GM19025 (cell line): ENCODE data around the gene CDH12.
"Not testable (repeated sequence)": the region's sequence is repeated elsewhere in the genome, so short reads cannot be mapped to it uniquely, and the experiment has no call there.

ENCODE experiments used
- ATAC-seq: cut with Tn5 transposase; IDR thresholded peaks from one replicate; pipeline ENCODE4 v1.9.1; 2021; ENCODE audit warnings: mild to moderate bottlenecking, low read depth, moderate library complexity; ENCODE audit not compliant: unreplicated experiment

Gene CDH12

GRCh38 chr5:22480305-22480704, 372.8 kb downstream of the CDH12 start:
- no peak for ATAC-seq

- ATAC-seq = no peak
Observed at GRCh38 chr5:22473886-22474285, 379.3 kb downstream of the CDH12 start.

- no peak for ATAC-seq
Observed at GRCh38 chr5:22471154-22471553, 382.0 kb downstream of the CDH12 start.

GRCh38 chr5:22470408-22470807, 382.7 kb downstream of the CDH12 start:
- no peak for ATAC-seq

DNA sequence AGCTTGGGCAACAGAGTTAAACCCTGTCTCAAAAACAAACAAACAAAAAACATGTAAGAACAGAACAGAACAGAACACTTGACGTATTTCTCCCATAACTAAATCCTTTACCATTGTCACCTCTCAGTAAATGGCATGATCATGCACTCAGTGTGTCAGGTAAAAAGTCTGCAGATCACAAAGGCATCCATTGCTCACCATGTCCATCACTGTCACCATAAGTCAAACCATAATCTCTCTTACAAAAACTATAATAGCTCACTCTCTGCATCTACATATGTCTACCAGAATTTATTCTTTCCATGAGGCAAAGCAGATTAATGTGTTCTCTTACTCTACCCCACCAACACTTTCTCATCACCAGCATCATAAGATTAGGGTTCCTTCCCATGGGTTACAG, 387.5 kb downstream of the CDH12 start:
- no peak for ATAC-seq

DNA sequence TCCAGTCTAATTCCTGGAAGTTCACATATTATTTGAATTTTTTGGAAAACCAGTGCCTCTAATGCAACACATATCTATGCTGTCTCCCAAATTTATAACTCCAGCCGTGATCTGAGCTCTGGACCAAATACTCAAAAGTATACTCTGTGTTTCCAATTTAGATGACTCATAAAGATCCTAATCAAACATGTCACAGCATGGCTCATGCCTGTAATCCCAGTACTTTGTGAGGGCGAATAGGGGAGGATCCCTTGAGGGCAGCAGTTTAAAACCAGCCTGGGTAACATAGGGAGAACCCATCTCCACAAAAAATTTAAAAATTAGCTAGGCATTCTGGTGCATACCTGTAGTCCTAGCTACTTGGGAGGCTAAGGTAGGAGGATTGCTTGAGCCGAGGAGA, 388.0 kb downstream of the CDH12 start:
- no peak for ATAC-seq

DNA sequence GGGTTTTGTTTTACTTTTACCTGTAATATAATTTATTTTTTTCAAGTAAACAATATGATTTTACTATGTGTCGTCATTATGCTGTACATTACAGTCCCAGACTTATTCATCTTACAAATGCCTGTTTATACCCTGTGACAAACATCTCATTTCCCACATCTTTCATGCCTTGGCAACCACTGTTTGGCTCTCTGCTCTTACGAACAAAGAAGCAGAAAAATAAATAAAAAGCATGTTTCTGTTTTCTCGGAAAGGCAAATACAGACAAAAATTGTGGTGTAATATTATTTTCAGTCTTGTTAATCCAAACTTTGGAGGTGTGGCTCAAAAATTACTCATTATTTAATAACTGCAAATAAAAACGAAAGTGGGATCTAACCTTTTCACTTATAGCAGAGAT, 393.0 kb downstream of the CDH12 start:
- no peak for ATAC-seq

DNA sequence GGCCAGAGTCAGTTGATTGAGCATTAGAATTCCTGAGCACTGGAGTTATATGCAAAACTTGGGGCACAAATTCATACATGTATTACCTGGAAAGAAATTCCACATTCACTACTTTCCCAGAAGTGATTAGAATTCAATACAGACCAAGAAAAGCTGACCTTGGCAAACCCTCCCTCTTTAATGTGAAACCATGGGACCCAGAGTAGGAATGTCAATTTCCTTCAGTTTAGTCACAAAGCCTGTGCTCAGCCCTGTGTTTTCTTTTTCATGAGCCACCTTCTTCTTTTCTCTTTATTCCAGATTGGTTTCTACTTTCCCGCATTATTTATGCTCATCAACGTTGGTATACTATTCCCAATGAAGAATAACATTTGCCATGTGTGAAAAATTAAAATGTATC, 420.2 kb downstream of the CDH12 start:
- no peak for ATAC-seq

DNA sequence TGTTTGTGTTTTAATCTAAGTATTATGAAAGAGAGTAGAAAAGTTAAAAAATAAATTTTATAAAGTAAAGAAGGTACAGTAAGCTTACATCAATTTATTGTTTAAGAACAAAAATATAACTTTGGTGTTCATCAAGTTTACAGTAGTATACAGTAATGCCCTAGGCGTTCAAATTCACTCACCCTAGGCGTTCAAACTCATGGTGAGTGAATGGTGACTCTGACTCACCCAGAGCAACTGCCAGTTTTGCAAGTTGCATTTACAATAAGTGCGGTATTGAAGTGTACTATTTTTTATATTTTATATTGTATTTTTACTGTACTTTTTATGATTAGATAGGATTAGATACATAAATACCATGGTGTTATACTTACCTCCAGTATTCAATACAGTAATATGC, 421.3 kb downstream of the CDH12 start:
- ATAC-seq = no peak

- no peak for ATAC-seq
Observed at GRCh38 chr5:22431406-22431805, 421.7 kb downstream of the CDH12 start.

- ATAC-seq = no peak
Observed at GRCh38 chr5:22411554-22412349, 441.4 kb downstream of the CDH12 start.

DNA sequence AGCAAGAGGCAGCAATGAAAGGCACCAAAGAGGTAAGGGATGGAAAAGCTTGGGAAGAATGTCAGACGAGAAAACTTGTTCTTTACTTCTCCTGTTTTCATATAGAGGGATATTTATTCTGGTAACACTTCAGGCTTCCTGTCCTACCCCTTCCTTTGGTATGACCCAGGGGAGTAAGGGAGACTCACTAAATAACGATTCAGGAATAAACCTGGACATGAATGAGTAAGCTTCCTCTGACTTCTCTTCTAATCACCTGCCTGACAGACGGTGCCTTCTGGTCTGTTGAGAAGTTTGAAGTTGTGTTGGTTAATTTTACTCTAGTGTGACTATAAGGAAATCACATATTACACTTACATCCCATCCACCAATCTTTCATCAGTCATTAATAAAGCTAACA, 461.2 kb downstream of the CDH12 start:
- no peak for ATAC-seq

DNA sequence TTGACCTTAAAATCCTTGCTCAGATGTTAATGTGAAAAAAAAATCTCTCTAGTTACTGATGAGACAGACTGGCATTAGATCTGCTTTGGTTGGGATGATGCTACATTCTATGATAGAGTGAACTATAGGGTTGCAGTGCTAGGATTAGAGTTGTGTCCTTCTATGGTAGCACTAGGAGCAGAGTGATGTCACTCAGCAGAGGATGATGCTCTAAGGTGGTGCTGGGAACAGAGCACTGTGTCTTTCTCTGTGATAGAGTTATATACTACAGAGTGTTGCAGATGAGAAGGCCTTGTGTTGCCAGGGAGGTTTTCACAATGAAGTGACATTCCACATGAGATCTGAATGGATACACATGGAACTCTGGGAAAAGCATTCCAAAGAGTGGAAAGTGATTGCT, 462.3 kb downstream of the CDH12 start:
- ATAC-seq = no peak

DNA sequence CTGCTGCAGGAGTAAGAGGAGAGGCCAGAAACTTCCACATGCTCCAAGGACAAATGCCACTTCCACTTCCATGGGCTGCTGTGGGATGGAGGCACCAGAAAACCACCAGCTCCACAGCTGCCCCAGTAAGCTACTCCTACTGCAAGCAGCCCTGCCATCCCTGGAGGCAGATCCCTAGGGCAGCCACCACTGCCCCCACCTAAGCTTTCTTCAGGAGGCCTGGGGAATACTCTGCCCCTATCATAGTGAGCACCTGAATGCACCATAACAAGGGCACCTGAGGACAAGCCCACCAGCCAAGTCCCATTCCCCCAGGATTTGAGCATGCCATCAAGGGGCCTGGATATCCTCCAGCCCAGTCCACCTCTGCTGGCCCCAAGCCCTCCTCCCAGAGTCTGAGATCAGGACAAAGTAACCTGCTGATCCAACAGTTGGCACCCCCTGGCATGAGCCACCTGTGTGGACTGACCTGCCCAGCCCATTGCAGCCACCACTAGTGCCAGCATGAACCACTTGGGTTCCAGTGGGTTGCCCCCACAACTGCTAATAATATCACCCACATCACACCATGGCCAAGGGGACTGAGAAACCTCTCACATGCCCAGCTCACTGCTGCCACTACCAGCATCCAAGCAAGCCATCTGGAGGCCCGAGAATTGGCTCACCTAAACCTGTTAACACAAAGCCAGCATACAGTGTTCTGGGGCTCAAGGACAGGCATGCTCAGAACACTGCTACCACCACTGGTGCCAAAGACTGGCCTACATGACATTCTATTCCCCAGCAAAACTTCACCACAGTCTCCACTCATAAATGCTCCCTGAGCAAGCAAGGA, 480.1 kb downstream of the CDH12 start:
- no peak for ATAC-seq

DNA sequence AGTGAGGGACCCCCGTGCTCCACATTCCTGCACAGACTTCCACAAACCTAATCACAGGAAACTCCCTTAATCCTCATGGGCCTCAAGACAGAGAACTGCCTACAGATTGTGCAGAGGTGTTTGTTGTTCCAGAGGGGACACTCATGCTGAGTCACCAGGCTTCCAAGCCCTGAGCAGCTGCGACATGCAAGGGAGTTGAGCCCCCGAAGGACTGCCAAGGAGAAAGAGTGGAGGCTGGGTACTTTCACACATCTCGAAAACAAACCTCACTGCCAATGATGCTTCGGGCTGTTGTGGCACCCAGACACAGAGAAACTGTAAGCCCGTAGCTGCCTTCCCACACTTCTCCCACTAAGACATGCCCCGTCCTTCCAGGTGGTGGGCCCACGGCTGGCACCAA, 480.8 kb downstream of the CDH12 start:
- no peak for ATAC-seq

DNA sequence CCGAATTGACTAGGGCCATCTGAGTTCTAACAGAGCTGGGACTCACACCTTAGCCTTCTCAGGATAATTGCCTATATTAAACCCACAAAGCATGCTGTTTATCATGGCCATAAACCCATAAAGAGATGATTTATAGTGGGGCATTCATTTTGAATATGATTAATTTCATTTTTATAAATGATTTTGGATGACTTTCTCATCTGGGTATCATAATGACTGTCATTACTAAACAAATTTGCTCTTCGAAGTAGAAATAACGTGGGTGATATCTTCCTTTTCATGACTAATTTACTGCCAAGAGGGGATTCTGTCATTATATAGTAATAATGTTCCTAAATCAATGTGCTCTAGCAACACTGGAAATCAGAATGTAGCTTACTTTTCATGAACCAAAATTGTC, 498.2 kb downstream of the CDH12 start:
- ATAC-seq = no peak

GRCh38 chr5:22352493-22352892, 500.7 kb downstream of the CDH12 start:
- ATAC-seq = no peak

DNA sequence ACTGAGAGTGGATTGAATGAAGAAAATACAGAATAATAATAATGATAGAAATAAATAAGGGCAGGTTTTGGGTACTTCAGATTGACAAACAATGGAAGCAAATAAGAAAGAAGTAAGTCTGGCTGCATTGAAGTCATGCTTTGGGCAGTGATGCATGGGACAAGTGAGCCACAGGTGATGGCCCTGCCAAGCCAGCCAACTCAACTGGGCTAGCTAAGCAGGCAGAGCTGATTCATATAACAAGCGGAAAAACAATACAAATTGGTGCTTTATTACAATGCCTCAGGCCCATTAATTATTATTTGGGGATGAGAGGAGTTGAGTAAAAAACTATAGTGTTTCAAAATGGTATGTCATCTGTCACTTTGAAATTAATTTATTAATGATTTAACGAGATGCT, 502.0 kb downstream of the CDH12 start:
- no peak for ATAC-seq

GRCh38 chr5:22348027-22348426, 505.1 kb downstream of the CDH12 start:
- no peak for ATAC-seq

GRCh38 chr5:22344000-22344399, 509.1 kb downstream of the CDH12 start:
- no peak for ATAC-seq

DNA sequence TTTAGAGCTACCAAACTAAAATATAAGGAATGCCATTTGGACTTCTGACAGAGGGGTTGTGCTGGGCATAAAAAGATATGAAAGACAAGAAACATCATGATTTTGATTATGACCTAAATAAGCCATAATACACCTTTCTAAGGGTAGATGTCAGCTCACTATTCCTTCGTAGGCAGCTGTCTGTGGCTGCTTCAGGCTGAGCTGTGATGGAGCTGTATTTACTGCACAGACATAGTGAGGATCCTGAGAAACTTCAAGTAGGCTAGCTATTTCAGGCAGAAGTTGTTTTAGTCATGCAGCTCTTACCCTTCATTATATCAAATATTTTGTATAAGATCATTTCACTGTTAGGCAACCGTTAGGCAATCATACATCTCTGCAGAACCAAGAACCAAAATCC, 511.7 kb downstream of the CDH12 start:
- ATAC-seq = no peak

DNA sequence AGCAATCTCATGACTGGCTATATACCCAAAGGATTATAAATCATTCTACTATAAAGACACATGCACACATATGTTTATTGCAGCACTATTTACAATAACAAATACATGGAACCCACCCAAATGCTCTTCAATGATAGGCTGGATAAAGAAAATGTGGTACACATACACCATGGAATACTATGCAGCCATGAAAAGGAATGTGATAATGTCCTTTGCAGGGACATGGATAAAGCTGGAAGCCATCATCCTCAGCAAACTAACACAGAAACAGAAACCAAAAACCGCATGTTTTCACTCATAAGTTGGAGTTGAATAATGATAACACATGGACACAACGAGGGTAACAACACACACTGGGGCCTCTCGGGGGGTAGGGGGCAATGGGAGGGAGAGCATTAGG, 520.2 kb downstream of the CDH12 start:
- not testable (repeated sequence) for ATAC-seq
